NOMO-1 treated with DMSO at 0.1 percent for 48 hours (cell line): Measurements from ENCODE around the gene FTCD.
"Not testable (repeated sequence)": the region's sequence is repeated elsewhere in the genome, so short reads cannot be mapped to it uniquely, and the experiment has no call there.

Experiments
- DNase-seq: peaks from one replicate; lab custom pipeline; 2025; ENCODE audit not compliant: unreplicated experiment; lab: John Stamatoyannopoulos, UW

The FTCD gene

DNA sequence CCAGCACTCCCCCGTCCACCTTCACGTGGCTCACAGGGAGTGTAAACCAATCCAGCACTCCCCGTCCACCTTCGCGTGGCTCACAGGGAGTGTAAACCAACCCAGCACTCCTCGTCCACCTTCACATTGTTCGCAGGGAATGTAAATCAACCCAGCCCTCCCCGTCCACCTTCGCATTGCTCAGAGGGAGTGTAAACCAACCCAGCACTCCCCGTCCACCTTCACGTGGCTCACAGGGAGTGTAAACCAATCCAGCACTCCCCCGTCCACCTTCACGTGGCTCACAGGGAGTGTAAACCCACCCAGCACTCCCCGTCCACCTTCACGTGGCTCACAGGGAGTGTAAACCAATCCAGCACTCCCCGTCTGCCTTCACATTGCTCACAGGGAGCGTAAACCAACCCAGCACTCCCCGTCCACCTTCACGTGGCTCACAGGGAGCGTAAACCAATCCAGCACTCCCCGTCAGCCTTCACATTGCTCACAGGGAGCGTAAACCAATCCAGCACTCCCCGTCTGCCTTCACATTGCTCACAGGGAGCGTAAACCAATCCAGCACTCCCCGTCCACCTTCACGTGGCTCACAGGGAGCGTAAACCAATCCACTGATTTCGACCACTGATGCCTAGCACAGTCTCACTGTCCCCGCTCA is 14.9 kb downstream of the FTCD start:
- DNase-seq, result not testable (repeated sequence)

DNA sequence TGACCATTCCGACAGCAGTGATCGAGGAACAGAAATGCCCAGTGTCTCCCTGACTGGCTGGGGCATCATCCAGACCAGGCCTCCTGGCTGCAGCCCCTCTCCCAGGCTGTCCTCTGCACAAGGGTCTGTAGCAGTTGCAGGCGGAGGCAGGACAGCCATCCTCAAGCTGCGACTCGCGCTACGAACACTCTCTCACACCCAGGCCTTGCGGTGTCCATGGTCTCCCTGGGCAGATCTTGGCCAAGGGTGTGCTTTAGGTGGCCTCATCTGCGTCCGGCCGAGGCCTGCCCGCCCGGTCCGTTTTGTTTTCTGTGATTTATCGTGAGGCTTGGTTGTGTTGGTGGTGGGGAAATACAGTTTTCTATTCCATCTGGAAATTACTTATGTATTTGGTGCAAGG is 15.7 kb downstream of the FTCD start:
- DNase-seq, result no peak

DNA sequence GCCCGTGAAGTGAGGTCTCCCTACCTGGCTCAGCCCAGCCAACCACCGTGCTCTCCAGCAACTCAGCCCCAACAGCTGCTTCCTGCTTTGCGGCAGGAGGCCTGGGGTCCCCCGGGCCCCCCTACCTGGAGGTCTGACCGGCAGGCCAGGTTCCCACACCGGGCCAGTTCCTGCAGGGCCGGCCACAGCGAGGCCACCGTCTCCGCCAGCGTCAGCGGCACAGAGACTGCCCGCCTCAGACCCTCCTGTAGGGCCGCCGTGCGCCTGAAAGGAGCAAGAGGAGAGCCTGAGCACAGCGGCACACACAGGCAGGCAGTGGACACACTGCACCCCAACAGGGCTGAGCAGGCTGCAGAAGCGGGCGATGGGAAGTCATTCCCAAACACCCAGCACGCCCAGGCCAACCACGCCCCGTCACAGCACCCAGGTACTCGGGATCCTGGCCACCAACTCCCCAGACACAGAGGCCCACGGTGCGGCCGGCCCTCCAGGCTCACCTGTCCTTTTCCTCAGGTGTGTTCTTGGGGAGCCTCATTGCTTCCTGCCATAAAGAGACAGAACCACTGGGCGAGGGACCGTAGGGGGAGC is 16.9 kb downstream of the FTCD start:
- no peak for DNase-seq

DNA sequence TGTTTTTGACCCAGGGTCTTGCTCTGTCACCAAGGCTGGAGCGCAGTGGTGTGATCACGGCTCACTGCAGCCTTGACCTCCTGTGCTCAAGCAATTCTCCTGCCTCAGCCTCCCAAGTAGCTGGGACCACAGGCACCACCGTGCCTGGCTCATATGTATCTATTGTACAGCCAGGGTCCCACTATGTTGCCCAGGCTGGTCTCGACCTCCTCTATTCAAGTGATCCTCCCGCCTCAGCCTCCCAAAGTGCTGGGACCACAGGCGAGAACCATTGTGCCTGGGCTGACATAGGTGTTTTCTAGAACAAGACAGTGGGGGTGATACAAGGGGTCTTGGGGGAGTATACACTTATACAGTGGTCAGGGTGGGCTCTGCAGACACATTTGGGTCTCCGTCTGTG is 17.5 kb downstream of the FTCD start:
- no peak for DNase-seq

DNA sequence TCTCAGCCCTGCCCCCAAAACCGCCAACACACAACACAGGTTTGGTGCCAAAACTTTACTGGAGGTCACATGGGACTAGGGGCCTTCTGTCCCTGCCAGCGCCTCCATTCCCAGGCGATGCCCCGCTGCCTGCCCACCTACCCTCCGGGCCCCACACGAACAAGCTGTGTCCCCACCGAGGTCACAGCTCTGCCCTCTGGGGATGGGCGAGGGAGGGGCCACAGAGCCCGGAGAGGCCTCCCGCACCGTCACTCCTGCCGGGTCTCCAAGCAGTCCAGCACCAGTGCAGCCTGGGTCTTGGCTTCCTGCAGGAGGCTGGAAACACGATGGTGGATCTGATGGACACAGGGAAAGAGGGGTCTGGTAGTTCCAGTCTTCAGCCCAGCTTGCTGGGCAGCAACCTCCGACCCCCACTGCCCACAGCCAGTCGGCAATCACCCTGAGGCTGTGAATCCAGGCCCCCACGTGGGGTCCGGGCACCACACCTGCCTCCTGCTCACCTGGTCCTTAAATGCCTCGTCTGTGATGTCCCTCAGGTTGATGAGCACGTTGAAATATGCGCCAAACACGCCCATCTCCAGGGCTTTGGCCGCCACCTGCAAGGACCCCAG is 18.5 kb downstream of the FTCD start:
- DNase-seq, result no peak

DNA sequence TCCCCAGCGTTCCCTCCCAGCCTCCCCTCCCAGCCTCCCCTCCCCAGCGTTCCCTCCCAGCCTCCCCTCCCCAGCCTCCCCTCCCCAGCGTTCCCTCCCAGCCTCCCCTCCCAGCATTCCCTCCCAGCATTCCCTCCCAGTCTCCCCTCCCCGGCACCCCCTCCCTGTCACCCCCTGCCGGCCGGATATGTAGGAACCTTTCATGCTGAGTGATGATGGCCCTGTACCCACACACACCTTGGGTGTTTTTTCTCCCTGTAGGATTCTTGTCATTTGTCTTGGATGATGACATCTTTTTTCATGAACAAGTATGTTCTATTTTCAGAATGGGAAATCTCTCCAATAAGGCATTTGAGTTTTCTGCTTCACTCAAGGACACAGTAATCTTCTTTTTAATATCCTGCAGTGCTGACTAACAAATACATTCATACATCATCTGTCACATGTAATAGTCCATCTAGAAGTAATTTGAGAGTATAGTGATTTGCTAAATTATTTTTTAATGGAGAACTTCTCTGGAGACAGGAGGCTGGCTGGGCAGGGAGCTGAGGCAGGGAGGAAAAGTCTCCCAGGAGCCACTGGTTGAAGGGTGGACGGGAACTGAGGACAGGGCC is 19.5 kb downstream of the FTCD start:
- no peak for DNase-seq

DNA sequence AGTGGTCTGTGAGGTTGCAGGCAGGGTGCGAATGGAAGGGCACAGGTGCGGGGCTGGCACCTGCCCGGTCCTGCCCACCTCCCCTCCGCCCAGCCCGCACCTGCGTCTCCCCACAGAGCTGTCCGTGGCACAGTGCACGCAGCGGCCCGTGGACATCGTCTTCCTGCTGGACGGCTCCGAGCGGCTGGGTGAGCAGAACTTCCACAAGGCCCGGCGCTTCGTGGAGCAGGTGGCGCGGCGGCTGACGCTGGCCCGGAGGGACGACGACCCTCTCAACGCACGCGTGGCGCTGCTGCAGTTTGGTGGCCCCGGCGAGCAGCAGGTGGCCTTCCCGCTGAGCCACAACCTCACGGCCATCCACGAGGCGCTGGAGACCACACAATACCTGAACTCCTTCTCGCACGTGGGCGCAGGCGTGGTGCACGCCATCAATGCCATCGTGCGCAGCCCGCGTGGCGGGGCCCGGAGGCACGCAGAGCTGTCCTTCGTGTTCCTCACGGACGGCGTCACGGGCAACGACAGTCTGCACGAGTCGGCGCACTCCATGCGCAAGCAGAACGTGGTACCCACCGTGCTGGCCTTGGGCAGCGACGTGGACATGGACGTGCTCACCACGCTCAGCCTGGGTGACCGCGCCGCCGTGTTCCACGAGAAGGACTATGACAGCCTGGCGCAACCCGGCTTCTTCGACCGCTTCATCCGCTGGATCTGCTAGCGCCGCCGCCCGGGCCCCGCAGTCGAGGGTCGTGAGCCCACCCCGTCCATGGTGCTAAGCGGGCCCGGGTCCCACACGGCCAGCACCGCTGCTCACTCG is 23.3 kb downstream of the FTCD start:
- DNase-seq, result no peak

DNA sequence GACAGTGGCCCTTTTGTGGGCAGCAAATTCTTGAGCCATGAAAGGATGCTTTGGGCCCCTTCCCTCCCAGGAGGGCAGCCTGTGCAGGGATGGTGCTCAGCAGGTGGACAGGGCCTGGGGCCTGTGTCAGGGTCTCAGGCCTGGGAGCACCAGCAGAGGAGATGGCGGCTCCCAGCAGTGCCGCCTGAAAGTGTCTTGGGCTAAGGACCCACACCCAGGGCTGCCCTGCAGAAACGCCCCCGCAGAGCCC is 23.9 kb downstream of the FTCD start:
- DNase-seq, result no peak

DNA sequence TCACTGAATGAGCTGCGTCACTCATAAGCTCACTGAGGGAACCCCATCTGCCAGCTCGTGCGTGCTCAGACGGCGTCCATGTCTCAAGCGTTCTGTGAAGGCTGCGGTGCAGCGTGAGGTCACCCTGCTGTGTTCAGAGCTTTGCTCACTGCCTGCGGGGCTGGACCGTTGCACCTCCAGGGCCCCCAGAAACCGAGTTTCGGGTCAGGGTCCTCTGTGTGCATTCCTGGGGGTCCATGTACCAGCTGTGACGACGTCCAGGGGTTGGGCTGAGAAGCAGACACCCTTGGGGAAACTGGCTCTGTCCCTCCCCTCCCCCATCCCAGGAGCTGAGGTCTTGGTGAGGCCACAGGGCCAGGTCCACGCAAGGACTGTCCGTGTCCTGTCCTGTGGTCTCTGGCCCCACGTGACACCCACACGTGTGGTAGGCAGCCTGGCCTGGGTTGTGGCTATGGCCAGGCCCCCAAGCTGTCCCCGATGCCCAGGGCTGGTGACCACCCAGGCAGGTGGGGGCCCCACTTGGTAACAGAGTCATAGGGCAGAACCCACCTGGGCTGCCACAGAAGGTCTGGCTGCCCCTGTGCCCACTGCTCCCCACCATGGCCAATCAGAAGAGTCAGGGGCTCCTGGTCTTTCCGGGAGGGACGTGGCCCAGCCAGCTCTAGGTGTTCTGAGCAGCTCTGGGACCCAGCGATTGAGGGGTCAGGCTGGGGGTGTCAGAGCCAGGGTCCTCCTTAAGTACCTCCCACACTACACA is 24.4 kb downstream of the FTCD start:
- no peak for DNase-seq

DNA sequence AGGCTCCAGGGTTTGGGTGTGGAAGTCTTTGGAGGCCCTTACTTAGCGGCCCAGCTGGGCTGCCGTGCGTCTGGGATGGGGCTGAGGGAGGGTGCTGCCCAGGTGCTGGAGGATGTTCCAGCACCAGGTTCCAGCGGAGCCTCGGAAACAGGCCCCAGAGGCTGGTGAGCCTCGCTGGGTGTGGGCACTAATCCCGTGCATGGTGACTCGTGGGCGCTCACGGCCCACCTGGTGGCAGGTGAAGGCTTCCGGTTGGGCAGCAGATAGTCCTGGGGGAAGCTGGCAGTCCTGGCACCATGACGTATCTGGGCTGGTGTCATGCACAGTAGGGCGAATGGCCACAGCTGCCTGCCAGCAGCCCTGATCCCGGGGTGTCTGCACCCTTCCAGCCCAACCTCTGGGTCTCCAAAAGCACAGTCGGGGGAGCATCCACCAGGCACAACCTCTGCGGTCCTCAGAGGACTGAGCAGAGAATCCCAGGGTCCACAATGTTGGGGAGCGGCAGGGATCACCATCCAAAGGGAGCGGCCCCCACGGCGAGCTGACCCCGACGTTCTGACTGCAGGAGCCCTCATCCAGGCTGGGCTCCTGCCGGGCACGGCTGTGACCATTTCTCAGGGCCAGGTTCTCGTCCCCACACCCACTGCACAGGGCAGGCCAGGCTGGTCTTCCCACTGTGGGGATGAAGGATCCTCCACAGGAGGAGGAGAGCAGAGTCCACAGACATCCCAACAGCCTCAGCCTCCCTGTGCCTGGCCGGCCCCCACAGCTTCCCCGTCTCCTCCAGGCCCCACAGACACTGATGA is 25.3 kb downstream of the FTCD start:
- no peak for DNase-seq

DNA sequence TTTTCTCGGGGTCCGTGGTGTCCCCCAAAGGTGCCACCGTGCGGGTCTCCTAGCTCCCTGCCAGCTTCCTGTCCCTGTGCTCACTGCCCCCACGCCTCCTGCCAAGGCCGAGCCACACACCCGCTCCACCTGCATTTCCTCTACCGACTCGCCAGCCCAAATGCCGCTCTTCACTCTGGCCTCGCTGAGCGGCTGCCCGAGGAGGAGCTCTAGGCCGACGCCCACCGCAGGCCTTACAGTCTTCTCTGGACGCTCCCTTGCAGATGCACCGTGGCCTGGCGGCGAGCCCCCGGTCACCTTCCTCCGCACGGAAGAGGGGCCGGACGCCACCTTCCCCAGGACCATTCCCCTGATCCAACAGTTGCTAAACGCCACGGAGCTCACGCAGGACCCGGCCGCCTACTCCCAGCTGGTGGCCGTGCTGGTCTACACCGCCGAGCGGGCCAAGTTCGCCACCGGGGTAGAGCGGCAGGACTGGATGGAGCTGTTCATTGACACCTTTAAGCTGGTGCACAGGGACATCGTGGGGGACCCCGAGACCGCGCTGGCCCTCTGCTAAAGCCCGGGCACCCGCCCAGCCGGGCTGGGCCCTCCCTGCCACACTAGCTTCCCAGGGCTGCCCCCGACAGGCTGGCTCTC is 26.3 kb downstream of the FTCD start:
- DNase-seq, result no peak

DNA sequence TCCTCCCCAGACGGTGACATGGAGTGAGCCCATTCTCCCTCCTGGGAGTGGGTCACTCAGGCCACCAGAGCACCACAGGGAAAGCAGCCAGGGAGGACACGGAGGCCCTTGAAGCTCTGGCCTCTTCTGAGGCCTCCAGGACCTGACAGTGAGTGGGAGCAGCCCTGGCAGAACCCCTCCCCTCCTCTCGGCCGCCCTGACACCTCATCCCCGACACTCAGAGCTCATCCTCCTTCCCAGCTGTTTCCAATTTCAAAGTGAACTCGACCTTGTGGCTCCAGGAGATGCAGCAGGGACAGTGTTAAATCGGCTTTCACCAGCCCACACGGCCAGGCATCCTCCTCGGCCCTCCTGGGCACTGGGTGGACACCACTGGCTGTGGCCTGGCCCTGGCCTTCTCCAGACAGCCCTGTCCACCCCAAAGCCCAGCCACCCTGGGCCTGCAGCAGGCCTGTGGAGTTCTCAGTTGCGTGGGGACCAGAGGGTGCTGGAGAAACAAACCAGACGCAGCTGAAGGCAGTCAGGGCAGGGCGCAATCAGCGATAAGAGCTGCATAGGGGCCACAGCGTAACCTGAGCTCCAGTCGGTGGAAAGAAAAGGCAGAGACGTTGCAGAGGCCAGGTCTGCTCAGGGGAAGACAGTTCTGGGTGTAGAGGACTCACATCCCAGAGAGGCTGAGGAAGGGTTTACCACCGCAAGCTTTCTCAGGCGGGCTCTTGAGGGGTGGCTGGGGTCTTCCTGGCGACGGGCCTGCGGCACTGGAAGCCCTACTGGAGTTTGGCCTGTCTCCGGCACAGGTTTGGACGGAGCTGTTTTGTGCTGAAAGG is 27.1 kb downstream of the FTCD start:
- no peak for DNase-seq

DNA sequence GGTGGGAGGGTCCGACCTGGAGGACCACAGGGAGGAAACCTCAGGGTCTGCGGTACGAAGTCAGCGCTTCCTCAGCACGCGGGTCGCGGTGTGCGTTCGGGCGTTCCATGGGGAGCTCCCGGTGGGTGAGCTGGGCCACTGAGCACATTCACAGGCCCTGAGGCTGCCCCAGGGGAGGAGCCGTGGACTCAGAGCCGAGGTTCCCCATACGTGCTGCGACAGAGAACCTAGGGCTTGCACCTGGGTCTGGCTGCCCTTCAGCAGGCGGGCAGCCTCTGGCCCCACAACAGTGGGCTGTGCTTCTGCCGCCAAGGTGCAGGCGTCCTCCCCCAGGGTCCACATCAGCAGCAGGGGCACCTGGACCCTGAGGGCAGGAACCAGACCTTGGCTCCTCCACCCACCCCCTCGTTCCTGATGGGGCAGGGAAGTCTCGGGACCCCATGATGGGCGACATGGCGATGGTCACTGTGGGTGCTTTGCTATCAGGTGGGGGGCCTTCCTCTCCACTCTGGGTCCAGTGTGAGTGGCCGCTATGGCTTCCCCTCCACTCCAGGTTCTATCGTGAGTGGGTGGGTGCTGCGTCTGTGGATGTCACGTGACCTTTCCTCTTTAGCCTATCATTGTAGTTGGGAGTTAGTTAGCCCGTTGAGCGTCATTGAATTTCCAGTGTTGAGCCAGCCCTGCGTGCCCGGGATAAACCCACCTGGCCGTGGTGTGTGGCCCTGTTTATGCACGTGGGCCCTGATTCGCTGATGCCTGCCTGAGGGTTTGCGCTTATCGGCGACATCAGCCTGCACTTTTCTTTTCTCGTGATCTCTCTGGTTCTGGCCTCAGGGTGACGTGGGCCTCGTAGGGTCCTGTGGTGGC is 27.9 kb downstream of the FTCD start:
- no peak for DNase-seq

DNA sequence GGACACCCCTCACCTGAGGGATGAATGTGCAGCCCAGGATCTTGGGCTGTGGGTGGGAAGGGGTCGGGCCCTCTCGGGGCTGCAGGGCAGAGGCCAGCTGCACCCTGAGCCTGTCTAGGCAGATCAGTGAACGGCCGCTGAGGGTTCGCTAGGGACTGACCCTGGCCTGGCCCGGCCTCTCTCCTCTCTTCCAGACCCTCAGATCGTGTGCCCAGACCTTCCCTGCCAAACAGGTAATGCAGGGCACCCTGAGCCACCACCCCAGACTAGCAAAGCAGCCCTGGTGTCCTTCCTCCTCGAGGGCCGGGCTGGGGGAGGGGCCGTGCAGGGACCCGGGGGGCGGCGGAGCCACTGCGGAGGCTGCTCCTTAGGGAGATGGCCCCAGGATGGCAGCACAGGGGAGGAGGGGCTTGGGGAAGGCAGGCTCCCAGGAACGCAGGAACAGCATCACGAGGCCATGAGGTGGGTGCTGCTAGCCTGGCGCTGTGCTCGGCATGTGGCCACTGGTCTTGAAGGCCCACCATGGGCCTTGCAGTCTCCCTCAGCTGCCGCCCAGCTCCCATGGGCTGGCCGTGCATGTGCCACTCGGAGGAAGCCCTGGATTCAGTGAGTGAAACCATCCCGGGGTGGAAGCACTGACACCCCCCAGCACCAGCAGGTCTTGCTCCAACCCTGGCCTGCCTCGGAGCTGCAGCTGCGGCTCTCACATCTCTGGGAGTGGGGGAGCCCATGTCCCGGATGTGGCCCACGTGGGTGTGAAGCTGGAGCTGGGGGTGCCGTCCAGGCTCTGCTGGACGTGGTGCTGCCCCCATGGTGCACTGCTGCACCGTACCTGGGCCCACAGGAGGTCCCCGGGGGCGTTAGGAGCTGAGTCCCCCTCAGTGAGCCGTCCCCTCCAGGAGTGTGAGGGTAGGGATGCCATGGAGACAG is 28.8 kb downstream of the FTCD start:
- no peak for DNase-seq

DNA sequence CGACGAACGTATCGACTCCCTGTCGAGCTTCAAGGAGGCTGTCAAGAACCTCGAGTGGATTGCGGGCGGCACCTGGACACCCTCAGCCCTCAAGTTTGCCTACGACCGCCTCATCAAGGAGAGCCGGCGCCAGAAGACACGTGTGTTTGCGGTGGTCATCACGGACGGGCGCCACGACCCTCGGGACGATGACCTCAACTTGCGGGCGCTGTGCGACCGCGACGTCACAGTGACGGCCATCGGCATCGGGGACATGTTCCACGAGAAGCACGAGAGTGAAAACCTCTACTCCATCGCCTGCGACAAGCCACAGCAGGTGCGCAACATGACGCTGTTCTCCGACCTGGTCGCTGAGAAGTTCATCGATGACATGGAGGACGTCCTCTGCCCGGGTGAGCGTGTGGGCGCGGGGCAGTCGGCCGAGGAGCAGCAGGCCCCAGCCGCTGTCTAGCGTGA is 29.5 kb downstream of the FTCD start:
- DNase-seq, result no peak

DNA sequence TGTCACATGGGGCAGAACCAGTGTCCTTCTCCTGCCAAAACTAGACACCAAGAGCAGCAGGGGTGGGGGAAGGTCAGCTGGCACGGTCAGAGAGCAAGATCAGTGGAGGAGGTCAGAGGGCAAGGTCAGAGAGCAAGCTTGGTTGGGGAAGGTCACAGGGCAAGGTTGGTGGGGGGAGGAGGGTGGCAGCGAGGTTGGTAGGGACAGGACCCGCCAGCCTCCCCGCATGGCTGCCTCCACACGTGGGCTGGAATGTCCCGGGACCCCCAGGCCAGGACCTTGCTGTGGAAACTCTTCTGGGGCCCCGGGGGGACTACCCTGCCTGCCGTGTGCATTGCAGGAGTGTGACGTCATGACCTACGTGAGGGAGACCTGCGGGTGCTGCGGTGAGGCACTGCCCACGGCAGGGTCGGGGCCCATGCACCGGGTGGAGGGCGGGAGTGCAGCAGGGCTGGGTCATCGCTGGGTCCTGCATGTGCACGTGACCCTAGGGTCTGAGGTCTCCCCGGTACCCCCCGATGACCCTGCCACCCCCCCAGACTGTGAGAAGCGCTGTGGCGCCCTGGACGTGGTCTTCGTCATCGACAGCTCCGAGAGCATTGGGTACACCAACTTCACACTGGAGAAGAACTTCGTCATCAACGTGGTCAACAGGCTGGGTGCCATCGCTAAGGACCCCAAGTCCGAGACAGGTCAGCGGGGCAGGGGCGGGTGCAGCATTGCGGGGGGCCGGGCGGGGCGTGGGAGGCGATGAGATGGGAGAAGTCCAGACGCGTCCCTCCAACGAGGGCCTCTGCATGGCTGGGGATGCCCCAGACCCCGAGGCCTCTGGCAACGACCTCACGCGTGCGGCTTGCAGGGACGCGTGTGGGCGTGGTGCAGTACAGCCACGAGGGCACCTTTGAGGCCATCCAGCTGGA is 30.2 kb downstream of the FTCD start:
- no peak for DNase-seq
